Neural progenitor cell (in vitro differentiated cells): ENCODE measurements around the gene MTCL3.
A peak's percentile ranks its signal among the peaks of the same experiment; 100 is the strongest.

Experiments
- DNase-seq: peaks from one replicate; pipeline ENCODE4 v3.0.0-alpha.2; 2016; ENCODE audit warnings: low spot score
- H2AFZ ChIP-seq: fragments of 200-600 bp; sonication (generic); replicated peaks from 2 replicates; pipeline ENCODE4 v1.6.1; 2016; ENCODE audit warnings: antibody characterized with exemption
- H3F3A ChIP-seq: fragments of 200-600 bp; sonication (generic); 2 replicates; pipeline ENCODE4 v1.6.1; 2016; ENCODE audit warnings: antibody characterized with exemption, low read depth
- H3K27ac ChIP-seq: fragments of 200-600 bp; sonication (generic); 2 replicates; pipeline ENCODE4 v1.5.1; 2016; ENCODE audit warnings: mild to moderate bottlenecking
- H3K27me3 ChIP-seq: fragments of 200-600 bp; sonication (generic); 2 replicates; pipeline ENCODE4 v1.6.1; 2016; ENCODE audit warnings: mild to moderate bottlenecking, moderate library complexity
- H3K36me3 ChIP-seq: fragments of 200-600 bp; sonication (generic); 2 replicates; pipeline ENCODE4 v1.5.1; 2016
- H3K4me1 ChIP-seq: fragments of 200-600 bp; sonication (generic); 2 replicates; pipeline ENCODE4 v1.6.1; 2016; ENCODE audit warnings: mixed run types
- H3K4me2 ChIP-seq: fragments of 200-600 bp; sonication (generic); 2 replicates; pipeline ENCODE4 v1.6.1; 2016
- H3K4me3 ChIP-seq: fragments of 200-600 bp; sonication (generic); 2 replicates; pipeline ENCODE4 v1.5.1; 2016
- H3K79me2 ChIP-seq: fragments of 200-600 bp; sonication (generic); 2 replicates; pipeline ENCODE4 v1.6.1; 2016; ENCODE audit warnings: low read depth
- H3K9ac ChIP-seq: fragments of 200-600 bp; sonication (generic); 2 replicates; pipeline ENCODE4 v1.6.1; 2016
- H3K9me3 ChIP-seq: fragments of 200-600 bp; sonication (generic); 2 replicates; pipeline ENCODE4 v1.5.1; 2016; ENCODE audit warnings: low read depth
- H4K20me1 ChIP-seq: fragments of 200-600 bp; sonication (generic); 2 replicates; pipeline ENCODE4 v1.6.1; 2016; ENCODE audit warnings: low read depth
- H3K27ac Mint-ChIP-seq: 3 replicates; pipeline ENCODE4 v1.8.0; 2021; ENCODE audit warnings: mixed read lengths
- H3K27me3 Mint-ChIP-seq: 2 replicates; pipeline ENCODE4 v1.8.0; 2022; ENCODE audit warnings: low read depth, mild to moderate bottlenecking, inconsistent platforms, moderate library complexity, mixed read lengths; ENCODE audit not compliant: insufficient read depth
- H3K36me3 Mint-ChIP-seq: 3 replicates; pipeline ENCODE4 v1.8.0; 2021; ENCODE audit warnings: mixed read lengths
- H3K4me1 Mint-ChIP-seq: 3 replicates; pipeline ENCODE4 v1.8.0; 2021; ENCODE audit warnings: mixed read lengths
- H3K4me3 Mint-ChIP-seq: 3 replicates; pipeline ENCODE4 v1.8.0; 2021; ENCODE audit warnings: mild to moderate bottlenecking, moderate library complexity, mixed read lengths
- H3K9me3 Mint-ChIP-seq: 3 replicates; pipeline ENCODE4 v1.8.0; 2020; ENCODE audit warnings: mixed read lengths
- CTCF ChIP-seq: fragments of 200-600 bp; sonication (generic); IDR thresholded peaks from 2 replicates; pipeline ENCODE4 v1.5.1; 2017; ENCODE audit warnings: antibody characterized with exemption, mild to moderate bottlenecking
- EZH2 ChIP-seq: fragments of 200-600 bp; sonication (generic); IDR thresholded peaks from 2 replicates; pipeline ENCODE4 v1.6.1; 2017; ENCODE audit warnings: antibody characterized with exemption, mild to moderate bottlenecking, moderate library complexity
- EZH2phosphoT487 ChIP-seq: fragments of 200-600 bp; sonication (generic); IDR thresholded peaks from 2 replicates; pipeline ENCODE4 v1.6.1; 2017; ENCODE audit warnings: antibody characterized with exemption

The MTCL3 gene

GRCh38 chr6:127550403-127550802, 31.3 kb upstream of the MTCL3 start:
- H3K27ac ChIP-seq: no peak overlapping the region
- no peaks in the 10 kb centered on the region for H3K27me3 Mint-ChIP-seq
- no peaks in the 10 kb centered on the region for H3K9me3 ChIP-seq
- no peaks in the 10 kb centered on the region for H3K4me1 Mint-ChIP-seq
- no peak for DNase-seq
- no peaks in the 10 kb centered on the region for H3K36me3 ChIP-seq
- no peaks in the 10 kb centered on the region for H3K36me3 Mint-ChIP-seq
- no peaks in the 10 kb centered on the region for H3F3A ChIP-seq
- no peak overlapping the region for H3K4me2 ChIP-seq
- H3K4me3 Mint-ChIP-seq: no peak overlapping the region
- no peak overlapping the region for H3K9ac ChIP-seq
- no peak overlapping the region for H3K4me3 ChIP-seq
- no peaks in the 10 kb centered on the region for H4K20me1 ChIP-seq
- no peaks in the 10 kb centered on the region for H3K79me2 ChIP-seq
- H3K27ac Mint-ChIP-seq: no peak overlapping the region
- H3K27me3 ChIP-seq: no peaks in the 10 kb centered on the region
- H3K4me1 ChIP-seq: no peaks in the 10 kb centered on the region
- no peaks in the 10 kb centered on the region for H3K9me3 Mint-ChIP-seq
- TF ChIP-seq EZH2 (no peak), CTCF (no peak), EZH2phosphoT487 (no peak)
- H2AFZ ChIP-seq: no peak overlapping the region

- no peak overlapping the region for H3K27ac Mint-ChIP-seq
- Histone ChIP-seq H4K20me1 (no peaks in the 10 kb centered on the region), H2AFZ (no peak overlapping the region), H3K27ac (no peak overlapping the region), H3K27me3 (no peaks in the 10 kb centered on the region), H3K79me2 (no peaks in the 10 kb centered on the region), H3K9ac (no peak overlapping the region), H3K4me1 (no peaks in the 10 kb centered on the region), H3K4me3 (no peak overlapping the region), H3K36me3 (no peaks in the 10 kb centered on the region), H3F3A (no peaks in the 10 kb centered on the region), H3K9me3 (no peaks in the 10 kb centered on the region), H3K4me2 (no peak overlapping the region)
- no peak for DNase-seq
- H3K27me3 Mint-ChIP-seq: peaks cover 2% of the 10 kb centered on the region
- no peaks in the 10 kb centered on the region for H3K4me1 Mint-ChIP-seq
- no peak overlapping the region for H3K4me3 Mint-ChIP-seq
- H3K9me3 Mint-ChIP-seq: no peaks in the 10 kb centered on the region
- H3K36me3 Mint-ChIP-seq: no peaks in the 10 kb centered on the region
- TF ChIP-seq EZH2phosphoT487: no peak
- TF ChIP-seq CTCF: no peak
- no peak for TF ChIP-seq EZH2
Measured at GRCh38 chr6:127547904-127548649, 28.9 kb upstream of the MTCL3 start.

- no peaks in the 10 kb centered on the region for H3K4me1 ChIP-seq
- H3K4me3 ChIP-seq: no peak overlapping the region
- H3K4me2 ChIP-seq: no peak overlapping the region
- Mint-ChIP-seq H3K4me3 (no peak overlapping the region), H3K27ac (no peak overlapping the region), H3K27me3 (peaks cover 2% of the 10 kb centered on the region), H3K9me3 (no peaks in the 10 kb centered on the region), H3K36me3 (no peaks in the 10 kb centered on the region), H3K4me1 (no peaks in the 10 kb centered on the region)
- H2AFZ ChIP-seq: no peak overlapping the region
- peak; percentile 19 for DNase-seq
- no peaks in the 10 kb centered on the region for H3K79me2 ChIP-seq
- no peak overlapping the region for H3K27ac ChIP-seq
- H3K36me3 ChIP-seq: no peaks in the 10 kb centered on the region
- H3F3A ChIP-seq: no peaks in the 10 kb centered on the region
- H4K20me1 ChIP-seq: no peaks in the 10 kb centered on the region
- no peaks in the 10 kb centered on the region for H3K9me3 ChIP-seq
- H3K9ac ChIP-seq: no peak overlapping the region
- no peak for TF ChIP-seq EZH2phosphoT487
- peak; percentile 59 for TF ChIP-seq CTCF
- H3K27me3 ChIP-seq: no peaks in the 10 kb centered on the region
Measured at GRCh38 chr6:127547215-127547614, 28.1 kb upstream of the MTCL3 start.
